ENCODE measurements around the gene YOD1.

- no peak for TF ChIP-seq HCFC1 (IDR thresholded peaks at IDR 0.05; ENCODE audit: low read length)
- TF ChIP-seq CTCF (IDR thresholded peaks at IDR 0.05 in 2 of 3, conservative IDR thresholded peaks at IDR 0.05 in 1 of 3; ENCODE audit: control insufficient read depth in 2 of 3, extremely low read depth in 1 of 3, insufficient read depth in 1 of 3, low read depth in 3 of 3, low read length in 3 of 3), result no peak
- no peak for TF ChIP-seq IRF3 (IDR thresholded peaks at IDR 0.05)
- TF ChIP-seq PAX8 (IDR thresholded peaks at IDR 0.05), result no peak
- no peak for TF ChIP-seq TARDBP (IDR thresholded peaks at IDR 0.05; ENCODE audit: borderline replicate concordance)
- TF ChIP-seq BRCA1 (IDR thresholded peaks at IDR 0.05; ENCODE audit: low read depth, low read length), result no peak
- no peak for TF ChIP-seq SREBF1 (IDR thresholded peaks at IDR 0.05; ENCODE audit: low read length)
Observed at GRCh38 chr1:207024202-207025145, 26.5 kb downstream of the YOD1 start.
